ENCODE data around the gene DEFB124. TPM values are rescaled to one million over a fixed set of nuclear protein-coding genes. Genes with fewer than 3 reads are reported as not detected.

The DEFB124 gene
- polyA plus RNA-seq, 1 experiment: not detected

DNA sequence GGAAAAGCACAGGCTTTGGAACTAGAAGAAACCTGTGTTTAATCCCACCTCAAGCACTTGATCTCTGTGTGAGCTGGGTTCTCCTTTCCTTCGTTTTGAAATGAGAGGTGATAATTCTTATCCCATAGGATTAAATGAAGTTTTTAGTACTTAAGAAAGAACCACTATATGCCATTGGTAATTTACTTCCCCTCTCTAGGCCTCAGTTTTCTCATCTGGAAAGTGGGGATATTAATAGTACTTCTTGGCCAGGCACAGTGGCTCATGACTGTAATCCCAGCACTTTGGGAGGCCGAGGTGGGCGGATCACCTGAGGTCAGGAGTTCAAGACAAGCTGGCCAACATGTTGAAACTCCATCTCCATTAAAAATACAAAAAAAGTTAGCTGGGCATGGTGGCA, 14.2 kb upstream of the DEFB124 start:
- TF ChIP-seq, protein P1, sequence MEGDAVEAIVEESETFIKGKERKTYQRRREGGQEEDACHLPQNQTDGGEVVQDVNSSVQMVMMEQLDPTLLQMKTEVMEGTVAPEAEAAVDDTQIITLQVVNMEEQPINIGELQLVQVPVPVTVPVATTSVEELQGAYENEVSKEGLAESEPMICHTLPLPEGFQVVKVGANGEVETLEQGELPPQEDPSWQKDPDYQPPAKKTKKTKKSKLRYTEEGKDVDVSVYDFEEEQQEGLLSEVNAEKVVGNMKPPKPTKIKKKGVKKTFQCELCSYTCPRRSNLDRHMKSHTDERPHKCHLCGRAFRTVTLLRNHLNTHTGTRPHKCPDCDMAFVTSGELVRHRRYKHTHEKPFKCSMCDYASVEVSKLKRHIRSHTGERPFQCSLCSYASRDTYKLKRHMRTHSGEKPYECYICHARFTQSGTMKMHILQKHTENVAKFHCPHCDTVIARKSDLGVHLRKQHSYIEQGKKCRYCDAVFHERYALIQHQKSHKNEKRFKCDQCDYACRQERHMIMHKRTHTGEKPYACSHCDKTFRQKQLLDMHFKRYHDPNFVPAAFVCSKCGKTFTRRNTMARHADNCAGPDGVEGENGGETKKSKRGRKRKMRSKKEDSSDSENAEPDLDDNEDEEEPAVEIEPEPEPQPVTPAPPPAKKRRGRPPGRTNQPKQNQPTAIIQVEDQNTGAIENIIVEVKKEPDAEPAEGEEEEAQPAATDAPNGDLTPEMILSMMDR (IDR thresholded peaks at IDR 0.05; ENCODE audit: insufficient read depth, low read depth, low read length): no peak
- H3K36me3 ChIP-seq (ENCODE audit: control insufficient read depth, insufficient read depth, low read length): no peaks in the 10 kb centered on the region
- H3K4me3 ChIP-seq (ENCODE audit: low read depth, low read length): no peak overlapping the region
- POLR2A ChIA-PET: no interaction called here
- no peak for DNase-seq (ENCODE audit: low read depth)
- CTCF ChIA-PET: interaction anchor here (0.6 to 7.9 kb wide), 3 partner anchors 8 to 15 kb away, joined by 3 to 60 read pairs (median 4); no protein-coding TSS in a partner anchor
- peaks cover 2% of the 10 kb centered on the region; the same call in 1 of the 2 replicates for H3K27me3 ChIP-seq (ENCODE audit: control insufficient read depth, insufficient read depth, low read length)

DNA sequence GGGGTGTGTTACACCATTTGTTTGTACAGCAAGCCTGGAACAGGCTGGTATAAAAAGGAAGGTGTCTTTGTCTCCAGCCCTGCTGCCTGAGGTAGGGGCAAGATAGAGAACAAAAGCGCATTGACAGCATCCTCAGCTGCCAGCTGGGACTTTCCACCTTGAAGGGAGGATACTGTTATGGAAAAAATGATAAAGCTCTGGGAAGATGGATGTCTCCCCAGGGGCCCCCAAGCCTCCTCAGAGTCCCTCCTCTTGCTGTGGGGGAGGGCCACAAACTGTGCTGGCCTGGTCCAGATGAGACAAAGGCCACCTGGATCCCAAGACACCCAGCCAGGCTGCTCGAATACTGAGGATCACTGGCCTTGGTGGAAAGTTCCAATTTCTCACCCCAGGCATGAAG, 13.2 kb upstream of the DEFB124 start:
- Histone ChIP-seq H3K36me3 (ENCODE audit: control insufficient read depth, insufficient read depth, low read length) (no peaks in the 10 kb centered on the region), H3K4me3 (ENCODE audit: low read depth, low read length) (no peak overlapping the region), H3K27me3 (ENCODE audit: control insufficient read depth, insufficient read depth, low read length) (peaks cover 2% of the 10 kb centered on the region; the same call in 1 of the 2 replicates)
- ChIA-PET CTCF (interaction anchor here (1.2 to 7.9 kb wide), 2 partner anchors 14 to 15 kb away, joined by 4 to 60 read pairs; no protein-coding TSS in a partner anchor), POLR2A (no interaction called here)
- TF ChIP-seq, protein P1 (IDR thresholded peaks at IDR 0.05; ENCODE audit: insufficient read depth, low read depth, low read length): no peak
- DNase-seq (ENCODE audit: low read depth): no peak

DNA sequence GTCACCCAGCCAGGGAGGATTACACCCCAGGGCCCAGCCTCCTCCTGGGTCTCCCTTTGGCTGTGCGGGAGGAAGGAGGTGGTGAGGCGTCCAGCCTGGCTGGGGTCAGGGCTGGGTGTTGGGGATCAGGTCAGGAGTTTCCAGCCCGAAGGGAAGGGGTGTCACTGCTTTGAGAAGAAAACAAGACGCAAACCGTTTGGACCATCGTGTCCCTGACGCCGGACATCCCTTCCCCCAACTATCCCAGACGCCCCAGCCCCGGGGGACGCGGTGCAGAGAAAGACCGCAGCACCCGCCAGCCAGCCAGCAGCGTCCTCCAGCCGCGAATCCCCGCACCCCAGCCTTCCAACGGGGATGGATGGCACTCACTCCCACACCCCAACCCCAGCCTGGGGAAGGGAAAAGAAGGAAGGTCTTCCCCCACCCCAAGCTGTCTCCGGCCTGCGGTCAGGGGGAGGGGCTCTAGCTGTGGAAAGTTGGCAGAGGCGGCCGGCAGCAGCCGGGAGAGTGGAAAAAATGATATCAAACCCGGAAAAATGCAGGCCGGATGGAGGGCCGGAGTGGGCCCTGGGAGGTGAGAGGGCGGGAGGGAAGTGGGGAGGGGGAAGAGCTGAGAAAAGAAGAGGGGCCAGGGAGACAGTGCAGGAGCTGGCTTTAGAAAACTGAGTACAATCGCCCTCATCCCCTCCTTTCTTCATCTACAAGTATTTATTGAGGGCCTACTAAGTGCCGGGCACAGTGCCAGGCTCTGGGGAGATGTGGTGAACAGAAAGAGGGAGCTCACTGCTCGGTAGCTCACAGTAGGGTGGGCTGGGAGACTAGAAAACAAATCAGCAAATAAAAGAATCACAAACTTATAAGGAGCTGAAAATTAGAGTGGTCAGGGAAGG, 10.8 kb upstream of the DEFB124 start:
- CTCF ChIA-PET: interaction anchor here (0.7 to 7.9 kb wide), 7 partner anchors 9 to 127 kb away, joined by 3 to 60 read pairs (median 5); partner anchors contain the start of genes DEFB124, HM13 and REM1
- POLR2A ChIA-PET: no interaction called here

DNA sequence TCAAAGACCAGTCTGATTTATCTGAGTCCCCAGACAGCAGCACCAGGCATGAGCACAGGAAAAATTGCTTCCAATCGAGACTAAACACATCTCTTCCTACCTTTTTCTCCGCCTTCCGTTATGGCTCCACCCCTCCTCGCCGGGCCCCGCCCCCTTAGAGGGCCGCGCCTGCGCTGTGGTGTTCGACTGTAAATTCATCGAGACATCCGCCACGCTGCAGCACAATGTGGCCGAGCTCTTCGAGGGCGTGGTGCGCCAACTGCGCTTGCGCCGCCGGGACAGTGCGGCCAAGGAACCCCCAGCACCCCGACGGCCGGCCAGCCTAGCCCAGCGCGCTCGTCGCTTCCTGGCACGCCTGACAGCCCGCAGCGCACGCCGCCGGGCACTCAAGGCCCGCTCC, 9.1 kb upstream of the DEFB124 start:
- TF ChIP-seq, protein P1 (IDR thresholded peaks at IDR 0.05; ENCODE audit: insufficient read depth, low read depth, low read length): no peak
- H3K27me3 ChIP-seq (ENCODE audit: control insufficient read depth, insufficient read depth, low read length): peaks cover 3% of the 10 kb centered on the region; the same call in 1 of the 2 replicates
- CTCF ChIA-PET: interaction anchor here (1.0 to 2.7 kb wide), 3 partner anchors 19 to 31 kb away, joined by 5 to 15 read pairs (median 5); partner anchors contain the start of gene HM13
- no peak overlapping the region for H3K4me3 ChIP-seq (ENCODE audit: low read depth, low read length)
- POLR2A ChIA-PET: no interaction called here
- no peaks in the 10 kb centered on the region for H3K36me3 ChIP-seq (ENCODE audit: control insufficient read depth, insufficient read depth, low read length)
- DNase-seq (ENCODE audit: low read depth): no peak

More for the DNA sequence above, 10.8 kb upstream of the DEFB124 start:
- H3K36me3 ChIP-seq (ENCODE audit: control insufficient read depth, insufficient read depth, low read length): no peaks in the 10 kb centered on the region
- H3K27me3 ChIP-seq (ENCODE audit: control insufficient read depth, insufficient read depth, low read length): peaks cover 2% of the 10 kb centered on the region; the same call in 1 of the 2 replicates
- TF ChIP-seq, protein P1 (IDR thresholded peaks at IDR 0.05; ENCODE audit: insufficient read depth, low read depth, low read length): no peak
- H3K4me3 ChIP-seq (ENCODE audit: low read depth, low read length): no peak overlapping the region
- DNase-seq (ENCODE audit: low read depth): no peak

DNA sequence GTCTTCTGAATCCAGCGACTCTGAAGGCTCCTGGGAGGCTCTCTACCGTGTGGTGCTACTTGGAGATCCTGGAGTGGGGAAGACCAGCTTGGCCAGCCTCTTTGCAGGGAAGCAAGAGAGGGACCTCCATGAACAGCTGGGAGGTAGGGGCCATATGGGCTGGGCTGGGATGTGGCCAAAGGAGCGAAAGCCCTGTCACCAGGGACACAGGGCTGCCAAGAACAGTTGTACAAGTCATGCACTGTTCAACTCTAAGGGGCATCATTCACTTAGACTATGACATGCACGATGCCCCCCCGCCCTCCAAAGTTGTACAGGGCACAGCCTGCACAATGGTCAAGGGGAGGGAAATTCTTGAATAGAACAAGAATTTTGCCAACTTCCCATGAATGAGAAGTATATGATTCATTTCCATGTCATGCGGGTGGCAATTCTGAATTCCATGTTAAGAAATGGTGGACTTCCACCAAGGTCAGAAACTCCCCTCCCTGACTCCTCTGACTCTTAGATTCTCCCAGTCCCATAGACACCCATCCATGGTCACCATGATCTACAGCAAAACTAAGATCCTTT, 1.8 kb upstream of the DEFB124 start:
- POLR2A ChIA-PET: no interaction called here
- Histone ChIP-seq H3K36me3 (ENCODE audit: control insufficient read depth, insufficient read depth, low read length) (no peaks in the 10 kb centered on the region), H3K27me3 (ENCODE audit: control insufficient read depth, insufficient read depth, low read length) (peaks cover 23% of the 10 kb centered on the region), H3K4me3 (ENCODE audit: low read depth, low read length) (no peak overlapping the region)
- CTCF ChIA-PET: interaction anchor here (1.2 to 5.6 kb wide), 3 partner anchors 9 to 26 kb away, joined by 3 to 37 read pairs (median 3); no protein-coding TSS in a partner anchor
- TF ChIP-seq, protein P1 (IDR thresholded peaks at IDR 0.05; ENCODE audit: insufficient read depth, low read depth, low read length): no peak
- no peak for DNase-seq (ENCODE audit: low read depth)
